Activated CD8-positive, alpha-beta T cell treated with anti-CD3 and anti-CD28 coated beads for 36 hours (primary cell): Measurements from ENCODE around the gene FN1. TPM values are rescaled to one million over a fixed set of nuclear protein-coding genes. Genes with fewer than 3 reads are reported as not detected.

ENCODE experiments used
- ATAC-seq: fragments of 200-7000 bp; cut with Tn5 transposase; one replicate; pipeline ENCODE4 v1.10.0; 2021; ENCODE audit warnings: mild to moderate bottlenecking, moderate library complexity
- CTCF ChIA-PET: fragments of 350-600 bp; sonication (Branson Sonifier 250); formaldehyde crosslinking; loops from one replicate; lab custom pipeline; 2021; ENCODE audit warnings: antibody characterized with exemption; lab: Charles Lee
- POLR2A ChIA-PET: fragments of 350-600 bp; sonication (Branson Sonifier 250); formaldehyde crosslinking; loops from one replicate; lab custom pipeline; 2021; ENCODE audit warnings: antibody characterized with exemption; lab: Charles Lee
- DNase-seq: peaks from one replicate; pipeline ENCODE4 v3.0.0-alpha.2; 2020
- H3K27ac Mint-ChIP-seq: one replicate; pipeline ENCODE4 v1.8.0; 2021; ENCODE audit warnings: mild to moderate bottlenecking, mixed read lengths
- H3K27me3 Mint-ChIP-seq: one replicate; pipeline ENCODE4 v1.8.0; 2021; ENCODE audit warnings: mixed read lengths
- H3K36me3 Mint-ChIP-seq: one replicate; pipeline ENCODE4 v1.8.0; 2021; ENCODE audit warnings: low read depth, mixed read lengths
- H3K4me1 Mint-ChIP-seq: one replicate; pipeline ENCODE4 v1.8.0; 2021; ENCODE audit warnings: low read depth, mixed read lengths
- H3K4me3 Mint-ChIP-seq: one replicate; pipeline ENCODE4 v1.8.0; 2021; ENCODE audit warnings: mild to moderate bottlenecking, moderate library complexity, mixed read lengths
- H3K9me3 Mint-ChIP-seq: one replicate; pipeline ENCODE4 v1.8.0; 2021; ENCODE audit warnings: mixed read lengths
- CTCF ChIP-seq: fragments of 200-600 bp; IDR thresholded peaks from one replicate; pipeline ENCODE4 v1.8.0; 2022; ENCODE audit warnings: antibody characterized with exemption, mild to moderate bottlenecking
- intact Hi-C: fragments of 100-400 bp; cut with micrococcal nuclease; formaldehyde crosslinking; loops from one replicate; pipeline ENCODE4 v1.10.0; 2022
- total RNA-seq, 2 experiments: library from RNA; stranded (reverse); gene quantifications; one replicate each; pipeline ENCODE4 v1.2.3, GENCODE V29; 2021

Gene FN1
- total RNA-seq, 2 experiments from 2014 or later = 0.11 TPM; not detected in 1

GRCh38 chr2:215397632-215398341, 38.1 kb downstream of the FN1 start:
- Mint-ChIP-seq H3K9me3 (no peaks in the 10 kb centered on the region), H3K27ac (no peak overlapping the region), H3K27me3 (peaks cover 5% of the 10 kb centered on the region), H3K4me1 (no peaks in the 10 kb centered on the region), H3K4me3 (no peak overlapping the region), H3K36me3 (no peaks in the 10 kb centered on the region)
- POLR2A ChIA-PET = no interaction called here
- CTCF ChIA-PET = no interaction called here
- no peak for DNase-seq
- no peak for TF ChIP-seq CTCF
- intact Hi-C loops = no loop called here
- ATAC-seq = no peak

GRCh38 chr2:215396595-215397313, 39.1 kb downstream of the FN1 start:
- no peak for DNase-seq
- Mint-ChIP-seq H3K27me3 (peaks cover 5% of the 10 kb centered on the region), H3K36me3 (no peaks in the 10 kb centered on the region), H3K4me3 (no peak overlapping the region), H3K4me1 (no peaks in the 10 kb centered on the region), H3K9me3 (no peaks in the 10 kb centered on the region), H3K27ac (no peak overlapping the region)
- ATAC-seq = no peak
- TF ChIP-seq CTCF = no peak
- ChIA-PET POLR2A (interaction anchor here (0.6 kb wide), 1 partner anchor 26 kb away, joined by 4 read pairs; no protein-coding TSS in a partner anchor), CTCF (no interaction called here)
- intact Hi-C loops = no loop called here

GRCh38 chr2:215395687-215396460, 40.0 kb downstream of the FN1 start:
- intact Hi-C loops = no loop called here
- Mint-ChIP-seq H3K27me3 (peaks cover 7% of the 10 kb centered on the region), H3K4me3 (no peak overlapping the region), H3K27ac (no peak overlapping the region), H3K4me1 (no peaks in the 10 kb centered on the region), H3K9me3 (no peaks in the 10 kb centered on the region), H3K36me3 (no peaks in the 10 kb centered on the region)
- ChIA-PET POLR2A (interaction anchor here (0.6 kb wide), 1 partner anchor 25 kb away, joined by 4 read pairs; no protein-coding TSS in a partner anchor), CTCF (no interaction called here)
- DNase-seq (no peak), ATAC-seq (no peak)
- TF ChIP-seq CTCF = no peak

GRCh38 chr2:215394102-215394805, 41.6 kb downstream of the FN1 start:
- H3K4me1 Mint-ChIP-seq = no peaks in the 10 kb centered on the region
- CTCF ChIA-PET = no interaction called here
- intact Hi-C loops = no loop called here
- no peak overlapping the region for H3K4me3 Mint-ChIP-seq
- H3K9me3 Mint-ChIP-seq = no peaks in the 10 kb centered on the region
- no peak for DNase-seq
- POLR2A ChIA-PET = no interaction called here
- H3K27ac Mint-ChIP-seq = no peak overlapping the region
- no peak for TF ChIP-seq CTCF
- peaks cover 7% of the 10 kb centered on the region for H3K27me3 Mint-ChIP-seq
- no peak for ATAC-seq
- H3K36me3 Mint-ChIP-seq = no peaks in the 10 kb centered on the region
